ENCODE measurements around the gene IL32. TPM values are rescaled to one million over a fixed set of nuclear protein-coding genes. Genes with fewer than 3 reads are reported as not detected.
A peak's percentile ranks its signal among the peaks of the same experiment; 100 is the strongest.
"Not testable (repeated sequence)": the region's sequence is repeated elsewhere in the genome, so short reads cannot be mapped to it uniquely, and the experiment has no call there.

IL32 gene
- total RNA-seq, 1 experiment from 2014 or later, result 89.0 TPM

DNA sequence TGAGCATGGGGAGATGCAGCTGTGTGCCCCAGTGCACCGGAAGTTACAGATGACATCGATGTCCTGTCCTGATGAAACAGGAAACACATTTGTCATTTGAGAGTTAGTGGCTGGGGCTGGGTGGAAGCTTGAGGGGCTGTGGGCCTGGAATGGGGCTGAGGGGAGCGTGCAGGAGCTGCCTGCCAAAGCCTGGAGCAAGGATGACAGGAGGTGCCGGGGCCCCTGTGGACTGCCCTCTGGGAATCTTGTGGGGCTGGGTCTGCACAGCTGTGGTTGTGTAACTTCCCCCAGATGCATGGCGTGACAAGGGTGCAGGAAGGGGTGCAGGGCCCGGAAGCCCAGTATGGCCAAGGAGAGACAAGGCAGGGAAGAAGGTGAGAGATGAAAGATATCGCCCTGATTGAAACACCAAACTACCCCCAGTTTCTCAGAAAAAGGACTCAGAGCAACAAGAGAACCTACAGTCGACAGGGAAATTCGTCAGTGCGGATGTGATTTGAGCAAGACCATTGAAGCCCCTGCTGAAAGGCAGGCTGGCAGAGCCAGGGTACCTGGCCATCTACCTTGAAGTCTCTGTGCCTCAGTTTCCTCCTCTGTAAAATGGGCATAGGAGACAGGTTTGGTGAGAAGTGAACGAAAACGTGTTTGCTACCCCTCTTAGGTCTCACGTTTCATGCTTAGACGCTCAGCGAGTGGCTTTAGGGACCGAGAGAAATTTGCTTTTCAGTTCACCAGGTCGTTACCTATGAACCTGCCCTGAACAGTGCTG lies 10.3 kb upstream of the IL32 start:
- peaks cover 29% of the 10 kb centered on the region for H3K36me3 Mint-ChIP-seq (ENCODE audit: insufficient read depth, unreplicated experiment)
- H3K9me3 Mint-ChIP-seq (ENCODE audit: low read depth, unreplicated experiment), result no peaks in the 10 kb centered on the region
- no TSS peak for BruUV-seq (replicated peaks)
- TF ChIP-seq CTCF (IDR thresholded peaks at IDR 0.05; ENCODE audit: unreplicated experiment), result no peak
- CTCF ChIA-PET, result no interaction called here
- H3K4me3 Mint-ChIP-seq (ENCODE audit: low read depth, unreplicated experiment), result no peak overlapping the region
- H3K27me3 Mint-ChIP-seq (ENCODE audit: unreplicated experiment), result peaks cover 18% of the 10 kb centered on the region
- H3K4me1 Mint-ChIP-seq (ENCODE audit: low read depth, unreplicated experiment), result no peaks in the 10 kb centered on the region
- DNase-seq, result no peak
- H3K27ac Mint-ChIP-seq (ENCODE audit: unreplicated experiment), result no peak overlapping the region
- intact Hi-C loops (cut with micrococcal nuclease; ENCODE audit: unreplicated experiment), result no loop called here

GRCh38 chr16:3055734-3056115 lies 9.7 kb upstream of the IL32 start:
- intact Hi-C loops (cut with micrococcal nuclease; ENCODE audit: unreplicated experiment); CTCF ChIA-PET; H3K9me3 Mint-ChIP-seq (ENCODE audit: low read depth, unreplicated experiment): not testable (repeated sequence)

GRCh38 chr16:3056336-3057180 lies 8.9 kb upstream of the IL32 start:
- CTCF ChIA-PET, result interaction anchor here (0.6 kb wide), 1 partner anchor 104 kb away, joined by 4 read pairs; no protein-coding TSS in a partner anchor
- intact Hi-C loops (cut with micrococcal nuclease; ENCODE audit: unreplicated experiment), result no loop called here
- Mint-ChIP-seq H3K27ac (ENCODE audit: unreplicated experiment) (no peak overlapping the region), H3K4me3 (ENCODE audit: low read depth, unreplicated experiment) (no peak overlapping the region), H3K36me3 (ENCODE audit: insufficient read depth, unreplicated experiment) (peaks cover 29% of the 10 kb centered on the region), H3K9me3 (ENCODE audit: low read depth, unreplicated experiment) (no peaks in the 10 kb centered on the region), H3K4me1 (ENCODE audit: low read depth, unreplicated experiment) (no peaks in the 10 kb centered on the region), H3K27me3 (ENCODE audit: unreplicated experiment) (peaks cover 4% of the 10 kb centered on the region)
- TF ChIP-seq CTCF (IDR thresholded peaks at IDR 0.05; ENCODE audit: unreplicated experiment), result no peak
- DNase-seq, result no peak
- BruUV-seq (replicated peaks), result no TSS peak

More at GRCh38 chr16:3055734-3056115, 9.7 kb upstream of the IL32 start:
- not testable (repeated sequence) for H3K27ac Mint-ChIP-seq (ENCODE audit: unreplicated experiment); BruUV-seq (replicated peaks); H3K4me3 Mint-ChIP-seq (ENCODE audit: low read depth, unreplicated experiment); DNase-seq; H3K4me1 Mint-ChIP-seq (ENCODE audit: low read depth, unreplicated experiment)
- Mint-ChIP-seq H3K36me3 (ENCODE audit: insufficient read depth, unreplicated experiment) (peaks cover 29% of the 10 kb centered on the region), H3K27me3 (ENCODE audit: unreplicated experiment) (peaks cover 12% of the 10 kb centered on the region)

DNA sequence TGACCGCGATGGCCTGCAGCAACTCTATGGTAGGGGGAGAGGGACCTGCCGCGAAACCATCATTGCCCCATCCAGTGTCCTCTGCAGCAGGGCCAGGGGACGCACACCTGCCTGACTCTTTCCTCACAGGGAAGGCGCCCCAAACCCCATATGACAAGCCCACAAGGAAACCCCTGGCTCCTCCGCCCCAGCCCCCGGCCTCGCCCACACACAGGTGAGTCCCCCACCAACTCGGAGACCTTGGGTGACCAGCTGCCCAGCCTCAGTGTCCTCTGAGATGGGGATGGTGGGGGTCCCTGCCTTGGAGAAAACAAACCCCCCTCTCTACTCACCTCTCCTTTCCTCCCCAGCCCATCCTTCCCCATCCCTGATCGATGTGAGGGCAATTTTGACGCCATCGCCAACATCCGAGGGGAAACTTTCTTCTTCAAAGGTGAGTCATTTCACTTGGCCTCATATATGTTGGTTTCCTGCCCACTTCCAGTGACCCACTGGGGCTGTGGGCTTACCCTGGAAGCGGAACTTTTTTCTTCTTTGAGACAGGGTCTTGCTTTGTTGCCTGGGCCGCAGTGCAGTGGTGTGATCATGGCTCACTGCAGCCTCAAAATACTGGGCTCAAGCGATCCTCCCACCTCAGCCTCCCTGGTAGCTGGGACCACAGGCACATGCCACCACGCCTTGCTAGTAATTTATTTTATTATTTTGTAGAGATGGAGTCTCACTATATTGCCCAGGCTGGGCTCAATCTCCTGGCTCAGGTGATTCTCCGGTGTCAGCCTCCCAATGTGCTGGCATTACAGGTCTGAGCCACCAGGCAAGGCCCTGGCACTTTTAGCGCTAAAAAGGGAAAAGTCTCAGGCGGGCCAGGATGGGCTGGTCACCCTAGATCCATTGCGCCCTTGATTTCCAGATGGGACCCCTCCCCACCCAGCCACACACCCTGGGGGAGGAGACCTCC lies 8.0 kb upstream of the IL32 start:
- H3K36me3 Mint-ChIP-seq (ENCODE audit: insufficient read depth, unreplicated experiment), result peaks cover 24% of the 10 kb centered on the region
- TSS peak; percentile 22 for BruUV-seq (replicated peaks)
- no peaks in the 10 kb centered on the region for H3K27me3 Mint-ChIP-seq (ENCODE audit: unreplicated experiment)
- H3K4me1 Mint-ChIP-seq (ENCODE audit: low read depth, unreplicated experiment), result no peaks in the 10 kb centered on the region
- no peak for DNase-seq
- peak overlapping the region; percentile 96 for H3K4me3 Mint-ChIP-seq (ENCODE audit: low read depth, unreplicated experiment)
- CTCF ChIA-PET, result interaction anchor here (1.0 to 2.2 kb wide), 11 partner anchors 8 to 115 kb away, joined by 3 to 23 read pairs (median 5); partner anchors contain the start of genes MMP25 and ZNF205
- TF ChIP-seq CTCF (IDR thresholded peaks at IDR 0.05; ENCODE audit: unreplicated experiment), result no peak
- intact Hi-C loops (cut with micrococcal nuclease; ENCODE audit: unreplicated experiment), result loop anchor here (2.0 kb wide), 1 partner anchor 71 kb away; no protein-coding TSS in a partner anchor
- H3K27ac Mint-ChIP-seq (ENCODE audit: unreplicated experiment), result no peak overlapping the region
- H3K9me3 Mint-ChIP-seq (ENCODE audit: low read depth, unreplicated experiment), result no peaks in the 10 kb centered on the region

All from Calu3 (cell line).